ENCODE data around the gene IFNA17.
"Not testable (repeated sequence)": the region's sequence is repeated elsewhere in the genome, so short reads cannot be mapped to it uniquely, and the experiment has no call there.

IFNA17 gene

GRCh38 chr9:21228122-21228521 lies at the start of gene IFNA17:
Gene IFNA17 (minus strand): TSS chr9:21228222. CDS start chr9:21228173, 49 bp downstream.
- no peak for DNase-seq

GRCh38 chr9:21268347-21268657 lies 40.3 kb upstream of the IFNA17 start:
- DNase-seq: no peak

GRCh38 chr9:21267485-21268346 lies 39.7 kb upstream of the IFNA17 start:
- no peak for DNase-seq

GRCh38 chr9:21266733-21267484 lies 38.9 kb upstream of the IFNA17 start:
- no peak for DNase-seq

- no peak for DNase-seq
These were observed 37.6 kb upstream of the IFNA17 start for GRCh38 chr9:21265421-21266189.

- no peak for DNase-seq
These were observed 27.7 kb upstream of the IFNA17 start for GRCh38 chr9:21255538-21256212.

- DNase-seq: no peak
These were observed 24.9 kb upstream of the IFNA17 start for GRCh38 chr9:21252721-21253547.

- no peak for DNase-seq
These were observed 23.6 kb upstream of the IFNA17 start for GRCh38 chr9:21251638-21252037.

- no peak for DNase-seq
These were observed 23.2 kb upstream of the IFNA17 start for GRCh38 chr9:21251190-21251589.

GRCh38 chr9:21244836-21245235 lies 16.8 kb upstream of the IFNA17 start:
- DNase-seq: no peak

GRCh38 chr9:21239911-21240310 lies 11.9 kb upstream of the IFNA17 start, which contains the start of gene IFNA14:
Gene IFNA14 (minus strand): TSS chr9:21240005. CDS start chr9:21239935, 70 bp downstream.
- no peak for DNase-seq

GRCh38 chr9:21236360-21236714 lies 8.3 kb upstream of the IFNA17 start:
- not testable (repeated sequence) for DNase-seq

GRCh38 chr9:21235468-21236359 lies 7.7 kb upstream of the IFNA17 start:
- not testable (repeated sequence) for DNase-seq

GRCh38 chr9:21234153-21234687 lies 6.2 kb upstream of the IFNA17 start:
- no peak for DNase-seq

GRCh38 chr9:21233258-21233657 lies 5.2 kb upstream of the IFNA17 start:
- no peak for DNase-seq

- not testable (repeated sequence) for DNase-seq
These were observed 10.8 kb downstream of the IFNA17 start, which contains the start of gene IFNA16 for GRCh38 chr9:21217211-21217610. Gene IFNA16 (minus strand): TSS chr9:21217311. CDS start chr9:21217305, 6 bp downstream.

GRCh38 chr9:21213411-21214326 lies 14.4 kb downstream of the IFNA17 start:
- not testable (repeated sequence) for DNase-seq

- DNase-seq: not testable (repeated sequence)
These were observed 15.9 kb downstream of the IFNA17 start for GRCh38 chr9:21212160-21212559.

GRCh38 chr9:21210782-21211181 lies 17.2 kb downstream of the IFNA17 start:
- not testable (repeated sequence) for DNase-seq
